ENCODE results near the gene DNAJB12.

Gene DNAJB12

GRCh38 chr10:72283131-72283530 is 71.6 kb downstream of the DNAJB12 start:
- DNase-seq: no peak
